Activated T-helper 9 cell treated with anti-CD3 and anti-CD28 coated beads, Interleukin-2, amount 50 U/mL, for 16 hours (primary cell): ENCODE measurements around the gene FCHSD2.
"Not testable (repeated sequence)": the region's sequence is repeated elsewhere in the genome, so short reads cannot be mapped to it uniquely, and the experiment has no call there.

Experiments
- DNase-seq: peaks from one replicate; pipeline ENCODE4 v3.0.0-alpha.2; 2020; ENCODE audit warnings: low read depth

FCHSD2 gene

GRCh38 chr11:72833083-72833733, 308.9 kb downstream of the FCHSD2 start:
- no peak for DNase-seq

- DNase-seq: no peak
Measured at GRCh38 chr11:72832301-72833082, 309.6 kb downstream of the FCHSD2 start.

DNA sequence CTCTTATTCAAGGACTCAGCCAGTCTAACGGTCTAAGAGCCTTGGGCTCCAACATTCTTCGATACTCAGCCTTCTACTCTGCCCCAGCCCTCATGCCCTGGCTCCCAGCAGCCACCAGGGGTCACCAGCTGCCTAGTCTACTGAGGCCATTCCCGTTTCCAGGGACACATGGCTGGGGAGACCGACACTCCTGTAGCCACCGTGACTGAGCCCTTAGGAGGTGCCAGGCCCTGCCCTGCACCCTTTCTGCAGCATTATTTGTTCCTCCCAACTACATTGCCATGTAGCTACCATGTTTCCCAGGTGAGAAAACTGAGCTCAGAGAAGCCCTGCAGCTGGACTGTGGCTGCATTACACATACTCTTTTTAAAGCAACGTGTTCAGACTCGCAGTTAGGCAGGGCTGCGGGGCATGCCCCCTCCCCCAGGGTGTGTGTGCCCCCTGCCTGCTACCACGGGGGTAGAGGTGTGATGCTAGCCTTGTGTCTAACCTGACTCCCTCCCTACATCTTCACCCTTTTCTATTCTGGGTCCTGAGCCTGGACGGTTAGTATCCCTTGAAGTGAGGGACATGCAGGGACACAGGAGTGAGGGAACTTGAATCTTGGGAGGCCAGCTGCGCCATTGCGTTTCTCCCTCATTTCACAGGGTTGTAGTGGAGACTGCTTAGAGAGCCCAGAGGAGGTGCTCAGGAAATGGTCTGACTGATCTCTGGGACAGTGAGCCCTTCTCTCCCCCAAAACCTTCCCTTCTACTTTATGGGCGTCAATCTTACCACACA, 310.4 kb downstream of the FCHSD2 start:
- peak; percentile 41 for DNase-seq

GRCh38 chr11:72829884-72830533, 312.1 kb downstream of the FCHSD2 start:
- DNase-seq: no peak

- no peak for DNase-seq
Measured at GRCh38 chr11:72829178-72829577, 312.9 kb downstream of the FCHSD2 start.

DNA sequence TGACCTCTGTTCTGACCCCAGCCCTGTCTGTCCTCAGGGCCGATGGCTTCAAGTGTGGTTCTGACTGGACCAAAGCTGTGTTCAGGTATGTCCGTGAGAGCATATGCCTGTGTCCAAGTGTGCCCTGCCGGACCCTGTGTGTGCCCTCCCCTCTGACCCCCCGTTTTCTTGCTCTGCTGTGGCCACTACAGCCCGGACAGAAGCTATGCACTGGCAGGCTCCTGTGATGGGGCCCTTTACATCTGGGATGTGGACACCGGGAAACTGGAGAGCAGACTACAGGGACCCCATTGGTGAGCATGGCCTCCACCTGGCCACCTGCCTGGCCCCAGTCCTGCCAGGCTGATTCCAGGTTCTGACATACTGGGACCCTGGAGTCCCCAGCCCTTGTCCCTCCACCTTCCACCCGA, 313.4 kb downstream of the FCHSD2 start:
- no peak for DNase-seq

GRCh38 chr11:72828081-72828567, 314.0 kb downstream of the FCHSD2 start:
- DNase-seq: no peak

DNA sequence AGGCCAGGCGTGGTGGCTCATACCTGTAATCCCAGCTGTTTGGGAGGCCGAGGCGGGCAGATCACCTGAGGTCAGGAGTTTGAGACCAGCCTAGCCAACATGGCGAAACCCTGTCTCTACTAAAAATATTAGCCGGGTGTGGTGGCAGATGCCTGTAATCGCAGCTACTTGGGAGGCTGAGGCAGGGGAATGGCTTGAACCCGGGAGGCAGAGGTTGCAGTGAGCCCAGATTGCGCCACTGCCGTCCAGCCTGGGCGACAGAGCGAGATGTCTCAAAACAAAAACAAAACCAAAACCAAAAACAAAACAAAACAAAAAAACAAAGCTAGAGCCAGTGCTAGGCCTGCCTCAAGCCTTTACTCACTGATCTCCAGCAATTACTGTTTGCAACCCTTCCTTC, 314.5 kb downstream of the FCHSD2 start:
- DNase-seq: not testable (repeated sequence)

GRCh38 chr11:72826942-72827480, 315.1 kb downstream of the FCHSD2 start:
- DNase-seq: no peak

GRCh38 chr11:72826191-72826941, 315.8 kb downstream of the FCHSD2 start:
- DNase-seq: no peak

DNA sequence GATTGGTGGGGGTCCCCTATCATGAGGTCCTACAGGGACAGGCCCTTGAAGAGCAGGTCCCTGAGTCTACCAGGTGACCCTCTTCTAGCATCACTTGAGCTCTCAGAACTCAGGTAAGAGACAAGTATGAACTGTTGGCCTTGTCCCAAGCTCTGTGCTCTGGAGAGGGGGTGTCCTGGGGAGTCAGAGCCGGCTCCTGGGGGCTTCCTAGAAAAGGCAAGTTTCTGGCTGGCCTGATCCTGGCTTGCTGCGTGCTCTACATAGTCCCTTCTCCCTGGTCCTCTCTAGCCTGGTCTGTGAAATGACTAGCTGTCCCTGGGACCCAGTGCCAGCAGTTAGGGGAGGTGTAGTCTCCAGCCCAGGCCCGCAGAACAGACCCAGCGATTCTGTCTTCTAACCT, 316.5 kb downstream of the FCHSD2 start:
- DNase-seq: no peak

GRCh38 chr11:72824811-72825505, 317.2 kb downstream of the FCHSD2 start:
- no peak for DNase-seq

GRCh38 chr11:72824020-72824419, 318.1 kb downstream of the FCHSD2 start:
- no peak for DNase-seq

- DNase-seq: no peak
Measured at GRCh38 chr11:72823105-72823804, 318.9 kb downstream of the FCHSD2 start.

DNA sequence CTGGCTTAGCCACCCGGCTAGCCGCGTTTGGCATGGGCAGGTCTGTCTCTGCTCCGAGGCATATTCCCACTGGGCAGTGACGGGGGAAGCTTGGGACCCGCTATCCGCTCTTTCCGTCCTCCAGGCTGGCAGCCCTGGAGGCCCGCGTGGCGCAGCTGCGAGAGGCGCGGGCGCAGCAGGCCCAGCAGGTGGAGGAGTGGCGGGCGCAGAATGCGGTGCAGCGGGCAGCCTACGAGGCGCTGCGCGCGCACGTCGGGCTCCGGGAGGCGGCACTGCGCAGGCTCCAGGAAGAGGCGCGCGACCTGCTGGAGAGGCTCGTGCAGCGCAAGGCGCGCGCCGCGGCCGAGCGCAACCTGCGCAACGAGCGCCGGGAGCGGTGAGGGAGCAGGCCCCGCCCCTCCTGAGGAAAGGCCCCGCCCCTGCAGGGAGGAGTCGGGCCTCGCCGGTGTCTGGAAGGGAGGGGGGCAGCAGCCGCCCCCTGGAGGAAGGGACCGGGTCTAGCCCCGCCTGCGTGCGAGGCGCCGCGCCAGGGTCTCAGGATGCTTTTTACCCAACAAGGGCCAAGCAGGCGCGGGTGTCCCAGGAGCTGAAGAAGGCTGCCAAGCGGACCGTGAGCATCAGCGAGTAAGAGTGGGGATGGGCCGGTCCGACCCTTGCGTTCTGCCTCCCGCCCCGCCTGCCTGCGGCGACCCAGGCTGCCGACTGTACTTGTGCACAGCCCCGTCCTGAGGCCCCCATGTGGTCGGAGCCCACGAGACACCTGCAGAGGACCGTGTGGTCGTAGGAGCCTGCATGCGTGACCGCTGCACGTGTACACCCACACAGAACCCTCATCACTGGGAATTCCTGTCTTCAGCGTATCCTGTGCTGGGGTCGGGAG, 320.0 kb downstream of the FCHSD2 start:
- peak; percentile 90 for DNase-seq

DNA sequence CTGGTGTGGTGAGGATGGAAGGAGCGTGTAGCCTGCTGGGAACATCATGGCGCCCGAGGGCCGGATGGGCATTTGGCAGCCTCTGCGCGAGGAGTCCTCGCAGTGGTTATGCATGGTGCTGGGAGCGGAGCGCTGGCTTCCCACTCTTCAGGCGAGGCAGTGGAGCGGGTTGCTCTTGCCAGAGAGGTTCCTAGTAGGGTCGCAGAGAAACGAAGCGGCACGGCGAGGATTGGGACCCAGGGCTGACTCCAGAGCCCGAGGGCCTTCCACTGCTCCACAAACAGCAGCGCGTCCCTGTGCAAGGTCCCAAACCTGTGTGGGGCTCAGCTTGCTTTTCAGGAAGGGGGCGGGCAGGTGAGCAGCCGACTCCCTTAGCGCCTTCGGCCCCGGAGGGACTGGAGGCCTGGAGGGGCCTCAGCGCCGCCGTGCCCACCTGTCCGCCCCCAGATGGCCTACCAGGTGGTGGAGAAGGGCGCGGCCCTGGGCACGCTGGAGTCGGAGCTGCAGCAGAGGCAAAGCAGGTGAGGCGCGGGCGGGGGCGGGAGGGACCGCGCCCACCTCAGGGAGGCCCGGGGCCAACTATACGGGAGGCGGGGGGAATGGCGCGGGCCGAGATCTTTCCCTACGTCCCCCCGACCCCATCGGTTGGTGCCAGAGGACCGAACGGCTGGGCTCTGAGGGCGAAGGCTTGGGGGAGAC, 320.7 kb downstream of the FCHSD2 start:
- DNase-seq: no peak

DNA sequence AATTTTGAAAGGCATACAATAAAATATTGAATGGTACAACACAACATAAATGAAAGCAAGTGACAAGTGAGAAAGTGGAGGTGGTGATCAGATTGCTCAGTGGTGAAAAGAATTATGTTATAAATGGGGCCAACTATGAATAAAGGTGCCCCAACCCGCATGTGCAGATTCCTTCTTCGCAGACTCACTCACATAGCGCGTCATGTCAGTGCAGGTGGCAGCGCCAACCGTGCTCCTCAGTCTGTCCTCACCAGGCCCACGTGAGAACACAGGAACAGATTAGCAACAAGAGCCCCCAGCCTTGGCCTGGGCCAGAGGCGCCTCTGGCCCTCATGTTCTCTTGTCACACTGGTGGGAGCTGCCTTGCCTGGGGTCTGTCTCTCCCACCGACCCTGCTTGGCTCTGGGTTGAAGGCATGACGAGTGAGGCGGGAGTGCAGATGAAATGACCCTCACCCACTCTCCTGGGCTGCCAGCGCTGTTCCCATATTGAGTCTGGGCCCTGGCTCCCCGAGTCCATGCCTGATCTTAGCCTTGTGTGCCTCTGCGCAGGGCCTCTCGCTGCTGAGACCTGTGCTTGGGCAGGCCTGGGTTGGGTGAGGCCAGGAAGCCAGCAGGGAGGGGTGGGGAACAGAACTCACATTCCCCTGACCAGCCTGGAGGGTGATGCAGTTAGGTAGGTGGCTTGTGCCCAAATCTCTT, 321.5 kb downstream of the FCHSD2 start:
- DNase-seq: no peak

GRCh38 chr11:72818971-72819370, 323.1 kb downstream of the FCHSD2 start:
- no peak for DNase-seq
